SU-DHL-6 (cell line): ENCODE results near the gene OR52M1.

ENCODE experiments used
- H2AFZ ChIP-seq: fragments of 200-600 bp; sonication (generic); 2 replicates; pipeline ENCODE4 v1.6.1; 2014; ENCODE audit warnings: low read depth, mild to moderate bottlenecking, moderate library complexity, mixed read lengths, antibody characterized with exemption, low read length; ENCODE audit not compliant: severe bottlenecking
- H3F3A ChIP-seq: fragments of 200-600 bp; shearing (Covaris generic); 2 replicates; pipeline ENCODE4 v1.6.0; 2016; ENCODE audit warnings: antibody characterized with exemption, mild to moderate bottlenecking; ENCODE audit not compliant: insufficient read depth
- H3K27ac ChIP-seq: fragments of 200-600 bp; sonication (generic); 2 replicates; pipeline ENCODE4 v1.5.1; 2016; ENCODE audit warnings: low read depth, mild to moderate bottlenecking, low read length, moderate library complexity, mixed read lengths
- H3K27me3 ChIP-seq: fragments of 200-600 bp; sonication (generic), shearing (Covaris generic); 2 replicates; pipeline ENCODE4 v1.6.0; 2014; ENCODE audit warnings: mild to moderate bottlenecking, low read length
- H3K36me3 ChIP-seq: fragments of 200-600 bp; sonication (generic); 2 replicates; pipeline ENCODE4 v1.6.1; 2014; ENCODE audit warnings: mild to moderate bottlenecking, low read length, mixed read lengths
- H3K4me2 ChIP-seq: fragments of 300-600, 200-600 bp; shearing (Covaris generic), sonication (generic); 2 replicates; pipeline ENCODE4 v1.6.0; 2014; ENCODE audit warnings: low read length, low read depth, mild to moderate bottlenecking; ENCODE audit not compliant: poor library complexity, severe bottlenecking
- H3K4me3 ChIP-seq: fragments of 200-600 bp; sonication (generic); 2 replicates; pipeline ENCODE4 v1.5.1; 2014; ENCODE audit warnings: antibody characterized with exemption, low read length, mild to moderate bottlenecking, mixed read lengths; ENCODE audit not compliant: insufficient read depth, poor library complexity, severe bottlenecking
- H3K79me2 ChIP-seq: fragments of 200-600 bp; sonication (generic); 2 replicates; pipeline ENCODE4 v1.6.1; 2014; ENCODE audit warnings: mild to moderate bottlenecking, low read length, moderate library complexity; ENCODE audit not compliant: insufficient read depth
- H3K9ac ChIP-seq: fragments of 200-600 bp; sonication (generic); 2 replicates; pipeline ENCODE4 v1.7.0; 2014; ENCODE audit warnings: mild to moderate bottlenecking, low read length
- H3K9me2 ChIP-seq: fragments of 200-600 bp; sonication (generic); replicated peaks from 2 replicates; pipeline ENCODE4 v1.6.1; 2014; ENCODE audit warnings: low read length; ENCODE audit not compliant: insufficient read depth
- H3K9me3 ChIP-seq: fragments of 200-600 bp; sonication (generic); 2 replicates; pipeline ENCODE4 v1.6.1; 2014; ENCODE audit warnings: low read length, mixed read lengths; ENCODE audit not compliant: insufficient read depth
- H4K20me1 ChIP-seq: fragments of 200-600 bp; sonication (generic); 2 replicates; pipeline ENCODE4 v1.6.1; 2014; ENCODE audit warnings: low read depth, mild to moderate bottlenecking, antibody characterized with exemption, low read length, moderate library complexity, mixed read lengths
- CTCF ChIP-seq: fragments of 200-600 bp; sonication (generic); IDR thresholded peaks from one replicate; pipeline ENCODE4 v1.5.1; 2017; ENCODE audit warnings: antibody characterized with exemption, mild to moderate bottlenecking, low read length, moderate library complexity; ENCODE audit not compliant: insufficient read depth, poor library complexity, severe bottlenecking
- EZH2phosphoT487 ChIP-seq: fragments of 200-600 bp; sonication (generic), shearing (Covaris generic); conservative IDR thresholded peaks from 2 replicates; pipeline ENCODE4 v1.6.1; 2018; ENCODE audit warnings: mild to moderate bottlenecking, antibody characterized with exemption, low read length, moderate library complexity, mixed read lengths

Gene OR52M1

GRCh38 chr11:4547416-4547815 lies 2.4 kb downstream of the OR52M1 start:
- TF ChIP-seq EZH2phosphoT487 = no peak
- H3K9me3 ChIP-seq = no peaks in the 10 kb centered on the region
- H3K4me2 ChIP-seq = no peak overlapping the region
- no peaks in the 10 kb centered on the region for H4K20me1 ChIP-seq
- H3K27ac ChIP-seq = no peak overlapping the region
- H3K36me3 ChIP-seq = no peaks in the 10 kb centered on the region
- no peaks in the 10 kb centered on the region for H3F3A ChIP-seq
- no peaks in the 10 kb centered on the region for H3K27me3 ChIP-seq
- H2AFZ ChIP-seq = no peak overlapping the region
- no peak overlapping the region for H3K9ac ChIP-seq
- no peaks in the 10 kb centered on the region for H3K79me2 ChIP-seq
- no peaks in the 10 kb centered on the region for H3K9me2 ChIP-seq
- H3K4me3 ChIP-seq = no peak overlapping the region

- H2AFZ ChIP-seq = no peak overlapping the region
- TF ChIP-seq EZH2phosphoT487 (no peak), CTCF (peak; percentile 55)
- H3K36me3 ChIP-seq = no peaks in the 10 kb centered on the region
- H3K9me3 ChIP-seq = no peaks in the 10 kb centered on the region
- no peaks in the 10 kb centered on the region for H3K79me2 ChIP-seq
- no peaks in the 10 kb centered on the region; the same call in 1 of the 2 replicates for H3K27me3 ChIP-seq
- H4K20me1 ChIP-seq = no peaks in the 10 kb centered on the region
- no peak overlapping the region for H3K4me2 ChIP-seq
- no peaks in the 10 kb centered on the region for H3K9me2 ChIP-seq
- no peak overlapping the region for H3K27ac ChIP-seq
- no peaks in the 10 kb centered on the region for H3F3A ChIP-seq
- no peak overlapping the region for H3K4me3 ChIP-seq
- no peak overlapping the region for H3K9ac ChIP-seq
Observed at GRCh38 chr11:4551346-4551979, 6.5 kb downstream of the OR52M1 start.

GRCh38 chr11:4559527-4560440 lies 14.8 kb downstream of the OR52M1 start:
- H3K27me3 ChIP-seq = no peaks in the 10 kb centered on the region; the same call in 1 of the 2 replicates

More at GRCh38 chr11:4559527-4560440, 14.8 kb downstream of the OR52M1 start:
- H3K4me3 ChIP-seq = no peak overlapping the region
- no peaks in the 10 kb centered on the region for H3K79me2 ChIP-seq
- no peak overlapping the region for H3K27ac ChIP-seq
- H3K4me2 ChIP-seq = no peak overlapping the region
- no peaks in the 10 kb centered on the region; the same call in 1 of the 2 replicates for H3K9me3 ChIP-seq
- no peak overlapping the region for H2AFZ ChIP-seq
- no peaks in the 10 kb centered on the region for H3K36me3 ChIP-seq
- no peaks in the 10 kb centered on the region for H4K20me1 ChIP-seq
- no peaks in the 10 kb centered on the region for H3K9me2 ChIP-seq
- no peaks in the 10 kb centered on the region for H3F3A ChIP-seq
- no peak overlapping the region for H3K9ac ChIP-seq
- TF ChIP-seq EZH2phosphoT487 = no peak
- no peak for TF ChIP-seq CTCF
